Loucy (cell line): ENCODE results near the gene ENKUR.
"Not testable (repeated sequence)": the region's sequence is repeated elsewhere in the genome, so short reads cannot be mapped to it uniquely, and the experiment has no call there.

ENCODE experiments used
- H2AFZ ChIP-seq: fragments of 200-600 bp; sonication (generic); 2 replicates; pipeline ENCODE4 v1.6.0; 2016; ENCODE audit warnings: antibody characterized with exemption, mild to moderate bottlenecking, low read length, moderate library complexity
- H3F3A ChIP-seq: fragments of 200-600 bp; 2 replicates; pipeline ENCODE4 v1.6.0; 2016; ENCODE audit warnings: antibody characterized with exemption, low read depth, mild to moderate bottlenecking
- H3K27me3 ChIP-seq: fragments of 200-600 bp; sonication (generic); 2 replicates; pipeline ENCODE4 v1.6.1; 2014; ENCODE audit warnings: low read length, mild to moderate bottlenecking; ENCODE audit not compliant: insufficient read depth, poor library complexity, severe bottlenecking
- H3K36me3 ChIP-seq: fragments of 200-600 bp; sonication (generic); 2 replicates; pipeline ENCODE4 v1.6.1; 2016; ENCODE audit warnings: low read length; ENCODE audit not compliant: insufficient read depth
- H3K4me1 ChIP-seq: fragments of 200-600 bp; sonication (generic); 2 replicates; pipeline ENCODE4 v1.5.1; 2014; ENCODE audit warnings: low read length, mild to moderate bottlenecking; ENCODE audit not compliant: insufficient read depth, poor library complexity, severe bottlenecking
- H3K4me2 ChIP-seq: fragments of 200-600 bp; sonication (generic); 2 replicates; pipeline ENCODE4 v1.6.0; 2014; ENCODE audit warnings: antibody characterized with exemption, low read length, low read depth, mild to moderate bottlenecking; ENCODE audit not compliant: poor library complexity, severe bottlenecking
- H3K4me3 ChIP-seq: fragments of 200-600 bp; sonication (generic); 2 replicates; pipeline ENCODE4 v1.5.1; 2014; ENCODE audit warnings: low read length, mild to moderate bottlenecking, mixed read lengths; ENCODE audit not compliant: poor library complexity, severe bottlenecking
- H3K79me2 ChIP-seq: fragments of 200-600 bp; sonication (generic); 2 replicates; pipeline ENCODE4 v1.6.1; 2014; ENCODE audit warnings: low read length; ENCODE audit not compliant: insufficient read depth
- H3K9ac ChIP-seq: fragments of 200-600 bp; sonication (generic); 2 replicates; pipeline ENCODE4 v1.6.0; 2014; ENCODE audit warnings: mild to moderate bottlenecking, low read depth, low read length, moderate library complexity; ENCODE audit not compliant: poor library complexity, severe bottlenecking
- H3K9me2 ChIP-seq: fragments of 200-600 bp; sonication (generic); replicated peaks from 2 replicates; pipeline ENCODE4 v1.6.1; 2016; ENCODE audit warnings: low read depth, low read length, mixed read lengths
- H3K9me3 ChIP-seq: fragments of 200-600 bp; sonication (generic); 2 replicates; pipeline ENCODE4 v1.6.1; 2014; ENCODE audit warnings: mild to moderate bottlenecking, antibody characterized with exemption, low read length, low read depth; ENCODE audit not compliant: insufficient read depth
- H4K20me1 ChIP-seq: fragments of 200-600 bp; sonication (generic); 2 replicates; pipeline ENCODE4 v1.6.0; 2014; ENCODE audit warnings: antibody characterized with exemption, low read length, mild to moderate bottlenecking; ENCODE audit not compliant: insufficient read depth, poor library complexity, severe bottlenecking
- EZH2phosphoT487 ChIP-seq: fragments of 200-600 bp; IDR thresholded peaks from 2 replicates; pipeline ENCODE4 v1.6.1; 2018; ENCODE audit warnings: antibody characterized with exemption, mild to moderate bottlenecking, moderate library complexity, borderline replicate concordance
- TF ChIP-seq, protein P1 (sequence below): fragments of 200-600 bp; sonication (generic); conservative IDR thresholded peaks from 2 replicates; pipeline ENCODE4 v1.5.1; 2014; ENCODE audit warnings: mild to moderate bottlenecking, antibody characterized with exemption, low read length

ENKUR gene

DNA sequence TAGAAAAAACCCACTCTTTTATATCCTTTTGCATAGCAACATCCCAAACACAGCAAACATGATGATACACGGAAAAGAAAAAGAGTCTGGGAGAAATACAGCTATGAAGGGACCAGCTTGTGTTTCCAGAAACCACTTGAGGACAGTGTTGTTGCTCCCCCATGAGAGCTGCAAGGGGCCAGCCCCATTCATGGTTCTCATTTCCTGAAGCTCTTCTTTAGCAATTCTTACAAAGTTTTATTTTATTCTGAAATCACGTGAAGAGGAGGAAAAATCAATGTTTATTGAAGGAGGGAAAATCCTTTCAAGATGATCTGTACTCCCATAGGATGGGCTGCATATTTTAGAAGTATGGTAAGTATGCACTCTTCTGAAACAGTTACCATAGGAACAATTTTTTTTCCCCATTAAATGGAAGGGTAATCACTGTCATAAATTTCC lies 46.1 kb downstream of the ENKUR start:
- Histone ChIP-seq H3K9me2 (no peaks in the 10 kb centered on the region), H3F3A (no peaks in the 10 kb centered on the region), H3K27me3 (no peaks in the 10 kb centered on the region), H3K36me3 (no peaks in the 10 kb centered on the region), H3K4me2 (no peak overlapping the region), H3K9me3 (no peaks in the 10 kb centered on the region), H3K79me2 (no peaks in the 10 kb centered on the region), H3K4me3 (no peak overlapping the region), H3K9ac (no peak overlapping the region), H3K4me1 (no peaks in the 10 kb centered on the region), H2AFZ (no peak overlapping the region), H4K20me1 (no peaks in the 10 kb centered on the region)
- no peak for TF ChIP-seq EZH2phosphoT487
- TF ChIP-seq, protein P1, sequence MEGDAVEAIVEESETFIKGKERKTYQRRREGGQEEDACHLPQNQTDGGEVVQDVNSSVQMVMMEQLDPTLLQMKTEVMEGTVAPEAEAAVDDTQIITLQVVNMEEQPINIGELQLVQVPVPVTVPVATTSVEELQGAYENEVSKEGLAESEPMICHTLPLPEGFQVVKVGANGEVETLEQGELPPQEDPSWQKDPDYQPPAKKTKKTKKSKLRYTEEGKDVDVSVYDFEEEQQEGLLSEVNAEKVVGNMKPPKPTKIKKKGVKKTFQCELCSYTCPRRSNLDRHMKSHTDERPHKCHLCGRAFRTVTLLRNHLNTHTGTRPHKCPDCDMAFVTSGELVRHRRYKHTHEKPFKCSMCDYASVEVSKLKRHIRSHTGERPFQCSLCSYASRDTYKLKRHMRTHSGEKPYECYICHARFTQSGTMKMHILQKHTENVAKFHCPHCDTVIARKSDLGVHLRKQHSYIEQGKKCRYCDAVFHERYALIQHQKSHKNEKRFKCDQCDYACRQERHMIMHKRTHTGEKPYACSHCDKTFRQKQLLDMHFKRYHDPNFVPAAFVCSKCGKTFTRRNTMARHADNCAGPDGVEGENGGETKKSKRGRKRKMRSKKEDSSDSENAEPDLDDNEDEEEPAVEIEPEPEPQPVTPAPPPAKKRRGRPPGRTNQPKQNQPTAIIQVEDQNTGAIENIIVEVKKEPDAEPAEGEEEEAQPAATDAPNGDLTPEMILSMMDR, result no peak

DNA sequence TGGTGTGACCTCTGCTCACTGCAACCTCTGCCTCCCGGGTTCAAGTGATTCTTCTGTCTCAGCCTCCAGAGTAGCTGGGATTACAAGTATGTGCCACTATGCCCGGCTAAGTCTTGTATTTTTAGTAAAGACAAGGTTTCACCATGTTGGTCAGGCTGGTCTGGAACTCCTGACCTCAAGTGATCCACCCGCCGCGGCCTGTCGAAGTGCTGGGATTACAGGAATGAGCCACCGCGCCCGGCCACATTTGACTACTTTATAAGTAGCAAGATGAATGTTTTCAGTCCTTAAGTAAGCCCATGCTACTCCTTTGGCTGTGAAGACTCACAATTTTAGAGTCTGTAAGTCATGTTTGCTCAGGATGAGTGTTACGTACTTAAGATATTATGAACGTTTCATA lies 47.0 kb downstream of the ENKUR start:
- H3K36me3 ChIP-seq, H3K4me3 ChIP-seq, H3K9me3 ChIP-seq, H3K4me1 ChIP-seq, H3K79me2 ChIP-seq, H4K20me1 ChIP-seq, H2AFZ ChIP-seq, H3K9me2 ChIP-seq, H3K4me2 ChIP-seq, H3K27me3 ChIP-seq, H3K9ac ChIP-seq, H3F3A ChIP-seq: not testable (repeated sequence)

DNA sequence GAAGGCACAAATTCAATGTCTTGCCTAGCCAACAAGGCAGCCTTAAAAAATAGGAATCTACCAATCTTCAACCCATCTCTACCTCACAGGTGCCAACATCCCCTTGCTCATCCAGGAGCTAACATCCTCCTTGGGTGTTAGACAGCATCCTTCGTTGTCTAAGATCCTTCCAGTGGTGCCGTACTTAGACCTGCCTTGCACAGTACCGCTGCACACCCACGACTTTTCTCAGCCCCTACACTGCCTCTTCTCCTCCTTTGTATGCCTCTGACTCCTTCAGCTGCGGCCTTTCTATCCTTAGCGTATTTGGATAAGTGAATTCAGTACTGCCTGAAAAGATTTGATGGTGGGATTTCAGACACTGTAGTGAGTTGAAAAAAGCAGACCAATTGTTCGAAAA lies 47.6 kb downstream of the ENKUR start:
- Histone ChIP-seq H3K9me2 (no peaks in the 10 kb centered on the region), H3K4me2 (no peak overlapping the region), H3K9ac (no peak overlapping the region), H3K36me3 (no peaks in the 10 kb centered on the region), H3F3A (no peaks in the 10 kb centered on the region), H3K27me3 (no peaks in the 10 kb centered on the region), H3K79me2 (no peaks in the 10 kb centered on the region), H3K4me3 (no peak overlapping the region), H3K4me1 (no peaks in the 10 kb centered on the region), H3K9me3 (no peaks in the 10 kb centered on the region), H4K20me1 (no peaks in the 10 kb centered on the region), H2AFZ (no peak overlapping the region)
- TF ChIP-seq, protein P1, result no peak
- no peak for TF ChIP-seq EZH2phosphoT487

DNA sequence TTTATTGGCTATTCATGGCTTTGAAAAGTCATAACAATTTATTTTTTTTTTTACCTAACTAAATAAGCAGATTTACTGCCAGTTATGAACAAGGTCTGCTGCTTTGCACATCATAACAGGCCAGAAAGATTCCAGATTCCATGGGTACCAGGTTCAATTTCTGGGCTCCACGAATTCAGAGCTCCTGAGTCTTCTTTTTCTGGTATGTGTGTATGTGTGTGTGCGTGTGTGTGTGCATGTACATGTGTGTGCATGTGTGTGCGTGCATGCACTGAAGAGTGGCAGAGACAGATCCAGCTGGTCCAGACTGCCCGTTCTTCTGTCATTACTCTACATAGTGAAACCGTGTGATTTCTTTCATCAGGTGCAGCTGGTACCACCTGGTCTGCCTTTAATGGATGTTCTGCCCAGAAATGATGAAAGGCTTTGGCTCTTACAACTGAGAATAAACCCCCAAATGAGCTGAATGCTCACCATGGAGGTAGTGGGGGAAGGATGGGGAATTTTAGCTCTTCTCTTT lies 48.9 kb downstream of the ENKUR start:
- Histone ChIP-seq H3F3A (no peaks in the 10 kb centered on the region), H4K20me1 (no peaks in the 10 kb centered on the region), H3K36me3 (no peaks in the 10 kb centered on the region), H3K27me3 (no peaks in the 10 kb centered on the region), H3K4me1 (no peaks in the 10 kb centered on the region), H3K9me2 (no peaks in the 10 kb centered on the region), H3K9ac (no peak overlapping the region), H3K9me3 (no peaks in the 10 kb centered on the region), H3K4me2 (no peak overlapping the region), H3K79me2 (no peaks in the 10 kb centered on the region), H2AFZ (no peak overlapping the region), H3K4me3 (no peak overlapping the region)
- TF ChIP-seq EZH2phosphoT487, result no peak
- TF ChIP-seq, protein P1, result no peak
